WERI-Rb-1 (cell line): Measurements from ENCODE around the gene POU2F2.
A peak's percentile ranks its signal among the peaks of the same experiment; 100 is the strongest.
"Not testable (repeated sequence)": the region's sequence is repeated elsewhere in the genome, so short reads cannot be mapped to it uniquely, and the experiment has no call there.

Experiments used
- DNase-seq: peaks from one replicate; pipeline ENCODE4 v3.0.0-alpha.2; 2020
- H3K27ac ChIP-seq: fragments of 250-450 bp; sonication (Bioruptor Pico); 2 replicates; pipeline ENCODE4 v1.5.1; 2020; ENCODE audit warnings: mild to moderate bottlenecking, moderate library complexity
- H3K27me3 ChIP-seq: fragments of 250-450 bp; sonication (Bioruptor Pico); 2 replicates; pipeline ENCODE4 v1.5.1; 2021; ENCODE audit warnings: mild to moderate bottlenecking, low read depth, moderate library complexity; ENCODE audit not compliant: insufficient read depth, severe bottlenecking
- H3K36me3 ChIP-seq: fragments of 250-450 bp; sonication (Bioruptor Pico); 2 replicates; pipeline ENCODE4 v1.5.1; 2020; ENCODE audit warnings: mild to moderate bottlenecking, moderate library complexity
- H3K4me3 ChIP-seq: 2 replicates; pipeline ENCODE4 v1.5.1; 2011; ENCODE audit warnings: low read depth, mild to moderate bottlenecking, control low read depth, low read length
- H3K9me3 ChIP-seq: fragments of 250-450 bp; sonication (Bioruptor Pico); 2 replicates; pipeline ENCODE4 v1.5.1; 2021; ENCODE audit warnings: mild to moderate bottlenecking, moderate library complexity; ENCODE audit not compliant: severe bottlenecking
- TF ChIP-seq, protein P1 (sequence below): IDR thresholded peaks from 2 replicates; pipeline ENCODE4 v1.5.1; 2011; ENCODE audit warnings: low read depth, mild to moderate bottlenecking, control low read depth, inconsistent platforms, low read length

POU2F2 gene

DNA sequence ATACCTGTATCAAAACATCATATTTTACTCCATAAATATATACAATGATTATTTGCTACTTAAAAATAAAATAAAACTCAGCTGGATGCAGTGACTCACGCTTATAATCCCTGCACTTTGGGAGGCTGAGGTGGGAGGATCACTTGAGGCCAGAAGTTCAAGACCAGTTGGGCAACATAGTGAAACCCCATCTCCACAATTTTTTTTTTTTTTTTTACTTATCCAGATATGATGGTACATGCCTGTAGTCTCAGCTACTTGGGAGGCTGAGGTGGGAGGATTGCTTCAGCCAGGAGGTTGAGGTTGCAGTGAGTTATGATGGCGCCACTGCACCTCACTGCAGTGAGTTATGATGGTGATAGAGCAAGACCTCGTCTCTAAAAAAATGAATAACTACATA, 22.4 kb downstream of the POU2F2 start:
- TF ChIP-seq, protein P1, sequence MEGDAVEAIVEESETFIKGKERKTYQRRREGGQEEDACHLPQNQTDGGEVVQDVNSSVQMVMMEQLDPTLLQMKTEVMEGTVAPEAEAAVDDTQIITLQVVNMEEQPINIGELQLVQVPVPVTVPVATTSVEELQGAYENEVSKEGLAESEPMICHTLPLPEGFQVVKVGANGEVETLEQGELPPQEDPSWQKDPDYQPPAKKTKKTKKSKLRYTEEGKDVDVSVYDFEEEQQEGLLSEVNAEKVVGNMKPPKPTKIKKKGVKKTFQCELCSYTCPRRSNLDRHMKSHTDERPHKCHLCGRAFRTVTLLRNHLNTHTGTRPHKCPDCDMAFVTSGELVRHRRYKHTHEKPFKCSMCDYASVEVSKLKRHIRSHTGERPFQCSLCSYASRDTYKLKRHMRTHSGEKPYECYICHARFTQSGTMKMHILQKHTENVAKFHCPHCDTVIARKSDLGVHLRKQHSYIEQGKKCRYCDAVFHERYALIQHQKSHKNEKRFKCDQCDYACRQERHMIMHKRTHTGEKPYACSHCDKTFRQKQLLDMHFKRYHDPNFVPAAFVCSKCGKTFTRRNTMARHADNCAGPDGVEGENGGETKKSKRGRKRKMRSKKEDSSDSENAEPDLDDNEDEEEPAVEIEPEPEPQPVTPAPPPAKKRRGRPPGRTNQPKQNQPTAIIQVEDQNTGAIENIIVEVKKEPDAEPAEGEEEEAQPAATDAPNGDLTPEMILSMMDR: no peak
- no peak for DNase-seq
- no peak overlapping the region for H3K27ac ChIP-seq
- no peaks in the 10 kb centered on the region for H3K36me3 ChIP-seq
- no peak overlapping the region for H3K4me3 ChIP-seq
- no peaks in the 10 kb centered on the region for H3K27me3 ChIP-seq
- no peaks in the 10 kb centered on the region for H3K9me3 ChIP-seq

DNA sequence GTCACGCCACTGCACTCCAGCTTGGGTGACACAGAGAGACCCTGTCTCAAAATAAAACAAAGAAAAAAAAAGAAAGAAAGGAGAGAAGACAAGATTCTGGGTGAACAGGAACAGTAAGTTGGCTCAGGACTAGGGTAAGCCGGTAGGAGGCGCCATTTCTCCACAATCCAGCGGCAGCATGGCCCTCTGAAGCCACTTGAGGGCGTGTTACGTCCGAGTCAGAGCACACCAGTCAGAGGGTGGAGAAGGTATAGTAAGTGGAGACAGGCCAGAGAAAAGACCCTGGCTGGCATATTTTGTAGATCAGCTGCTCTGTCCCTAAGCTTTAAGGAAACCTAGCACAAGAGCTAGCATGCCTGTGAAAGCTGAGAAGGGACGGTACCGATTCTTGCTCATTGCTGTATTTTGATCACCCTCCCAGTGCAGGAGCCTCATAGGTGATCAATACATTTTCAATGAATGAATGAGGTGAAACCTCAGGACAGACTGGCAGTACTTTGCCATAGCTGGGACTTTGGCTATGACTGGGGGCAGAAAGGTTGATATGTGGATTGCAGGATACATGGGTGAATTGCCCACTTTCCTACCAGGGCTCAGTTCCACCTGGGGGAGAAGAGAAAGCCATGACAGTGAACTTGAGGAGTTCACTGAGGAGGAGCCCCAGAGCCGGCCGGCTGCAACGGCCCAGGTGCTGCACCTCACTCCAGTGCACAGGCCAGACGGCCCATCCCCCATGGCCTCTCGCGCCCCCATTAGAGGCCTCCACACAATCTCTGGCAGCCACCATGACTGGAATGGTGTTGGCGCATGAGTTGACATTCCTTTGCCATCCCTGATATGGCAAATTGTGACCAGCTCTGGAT, 23.5 kb downstream of the POU2F2 start:
- no peaks in the 10 kb centered on the region for H3K36me3 ChIP-seq
- no peaks in the 10 kb centered on the region for H3K9me3 ChIP-seq
- H3K4me3 ChIP-seq: no peak overlapping the region
- H3K27ac ChIP-seq: no peak overlapping the region
- DNase-seq: peak; percentile 85
- TF ChIP-seq, protein P1: peak; percentile 99
- no peaks in the 10 kb centered on the region for H3K27me3 ChIP-seq

DNA sequence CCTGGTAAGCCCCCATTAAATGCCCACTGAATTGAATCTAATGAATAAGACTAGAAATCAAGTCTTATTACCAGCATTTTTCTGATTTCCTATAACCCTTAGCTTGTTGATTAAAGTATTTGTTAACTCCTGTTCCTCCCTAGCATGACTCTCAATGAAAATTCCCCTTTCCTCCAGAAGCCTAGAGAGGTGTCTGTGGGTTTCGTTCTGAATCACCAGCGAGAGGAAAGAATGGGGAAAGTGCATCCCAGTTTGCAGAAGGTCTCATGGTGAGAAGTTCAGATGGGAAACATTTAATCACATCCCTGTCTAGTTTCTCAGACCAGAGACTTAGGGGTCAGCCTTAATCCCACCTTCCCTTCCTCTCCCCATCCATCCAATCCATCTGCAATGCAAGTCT, 26.9 kb downstream of the POU2F2 start:
- Histone ChIP-seq H3K36me3 (no peaks in the 10 kb centered on the region), H3K27me3 (no peaks in the 10 kb centered on the region), H3K4me3 (no peak overlapping the region), H3K27ac (no peak overlapping the region), H3K9me3 (no peaks in the 10 kb centered on the region)
- no peak for DNase-seq
- TF ChIP-seq, protein P1: no peak

DNA sequence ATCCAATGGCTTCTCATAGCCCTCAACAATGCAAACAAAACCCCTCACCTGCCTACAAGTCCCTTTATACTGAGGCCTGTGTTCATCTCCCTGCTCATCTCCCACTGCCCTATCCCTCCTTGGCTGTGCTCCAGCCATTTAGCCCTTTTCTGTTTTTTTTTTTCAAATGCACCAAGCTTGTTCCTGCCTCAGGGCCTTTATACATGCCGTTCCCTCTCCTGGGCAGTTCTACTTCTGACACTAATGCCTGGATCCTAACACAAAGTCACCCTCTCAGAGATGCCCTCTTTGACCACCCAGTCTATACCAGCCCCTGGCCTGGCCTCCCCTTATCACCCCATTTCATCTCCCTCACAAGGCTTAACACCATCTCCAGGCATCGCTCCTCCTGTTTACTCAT, 29.4 kb downstream of the POU2F2 start:
- no peaks in the 10 kb centered on the region for H3K36me3 ChIP-seq

DNA sequence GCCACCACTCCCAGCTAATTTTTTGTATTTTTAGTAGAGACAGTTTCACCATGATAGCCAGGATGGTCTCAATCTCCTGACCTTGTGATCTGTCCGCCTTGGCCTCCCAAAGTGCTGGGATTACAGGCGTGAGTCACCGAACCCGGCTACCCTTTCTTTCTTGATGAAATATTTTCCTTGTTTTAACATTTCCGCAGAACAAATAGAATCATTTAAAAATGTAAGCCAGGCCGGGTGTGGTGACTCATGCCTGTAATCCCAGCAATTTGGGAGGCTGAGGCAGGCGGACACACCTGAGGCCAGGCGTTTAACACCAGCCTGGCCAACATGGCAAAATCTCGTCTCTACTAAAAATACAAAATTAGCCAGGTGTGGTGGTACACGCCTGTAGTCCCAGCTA, 32.0 kb downstream of the POU2F2 start:
- H3K36me3 ChIP-seq, H3K27me3 ChIP-seq, H3K4me3 ChIP-seq, DNase-seq, H3K27ac ChIP-seq, H3K9me3 ChIP-seq: not testable (repeated sequence)

More for the DNA sequence above, 29.4 kb downstream of the POU2F2 start:
- no peaks in the 10 kb centered on the region for H3K27me3 ChIP-seq
- H3K4me3 ChIP-seq: no peak overlapping the region
- H3K9me3 ChIP-seq: no peaks in the 10 kb centered on the region
- H3K27ac ChIP-seq: no peak overlapping the region
- TF ChIP-seq, protein P1: no peak
- DNase-seq: no peak

DNA sequence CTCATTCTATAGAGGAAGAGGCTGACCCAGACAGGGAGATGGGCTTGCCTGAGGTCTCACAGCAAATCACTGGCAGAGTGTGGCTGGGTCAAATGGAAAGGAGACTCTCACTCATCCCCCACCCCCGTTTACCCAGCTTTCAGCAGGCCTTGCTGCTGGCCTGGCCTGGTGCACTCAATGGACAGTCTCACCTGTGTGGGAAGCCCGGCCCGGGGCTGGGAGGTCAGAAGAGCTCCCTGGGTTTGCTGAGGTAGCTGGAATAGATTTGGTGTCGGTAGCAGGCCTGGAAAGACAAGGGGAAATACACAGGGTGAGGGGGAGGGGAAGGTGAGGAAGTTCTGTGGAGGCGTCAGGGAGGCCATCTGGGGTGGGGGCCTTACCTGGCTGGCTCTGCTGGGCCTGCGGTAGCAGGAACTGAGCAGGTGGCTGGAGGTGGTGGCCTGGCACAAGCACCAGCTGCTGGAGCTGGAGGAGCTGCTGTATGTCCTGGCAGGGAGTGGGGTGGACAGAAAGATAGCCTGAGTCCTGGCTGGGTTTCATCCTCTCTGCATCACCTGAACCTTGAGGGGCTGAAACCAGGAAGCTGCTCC, 32.8 kb downstream of the POU2F2 start:
- no peak for DNase-seq

More for the DNA sequence above, 32.8 kb downstream of the POU2F2 start:
- H3K27ac ChIP-seq: no peak overlapping the region
- TF ChIP-seq, protein P1: no peak
- H3K4me3 ChIP-seq: no peak overlapping the region
- no peaks in the 10 kb centered on the region for H3K9me3 ChIP-seq
- no peaks in the 10 kb centered on the region for H3K27me3 ChIP-seq
- no peaks in the 10 kb centered on the region for H3K36me3 ChIP-seq
